DMS 273 (cell line): Measurements from ENCODE around the gene SERPINB8.

Experiments
- DNase-seq: peaks from one replicate; lab custom pipeline; 2025; ENCODE audit not compliant: unreplicated experiment; lab: John Stamatoyannopoulos, UW

SERPINB8 gene

GRCh38 chr18:64011513-64011912 lies 41.6 kb downstream of the SERPINB8 start:
- no peak for DNase-seq

GRCh38 chr18:64017870-64018269 lies 48.0 kb downstream of the SERPINB8 start:
- DNase-seq: peak; percentile 63

- no peak for DNase-seq
These were observed 50.3 kb downstream of the SERPINB8 start for GRCh38 chr18:64019922-64020756.

GRCh38 chr18:64026350-64026749 lies 56.5 kb downstream of the SERPINB8 start:
- no peak for DNase-seq

GRCh38 chr18:64027931-64028695 lies 58.2 kb downstream of the SERPINB8 start:
- no peak for DNase-seq

- no peak for DNase-seq
These were observed 59.2 kb downstream of the SERPINB8 start for GRCh38 chr18:64029096-64029495.

- no peak for DNase-seq
These were observed 61.5 kb downstream of the SERPINB8 start for GRCh38 chr18:64031411-64031810.

- DNase-seq: no peak
These were observed 62.4 kb downstream of the SERPINB8 start for GRCh38 chr18:64032312-64032711.

GRCh38 chr18:64037812-64038414 lies 68.0 kb downstream of the SERPINB8 start:
- DNase-seq: peak; percentile 74
